Duodenal mucosa (tissue), 2 donors: ENCODE measurements around the gene ATP1A3.

ENCODE experiments used
- H3K27ac ChIP-seq: one replicate; pipeline ENCODE4 v1.7.0; 2013; ENCODE audit warnings: low read depth, low read length
- H3K27me3 ChIP-seq, 2 donors: one replicate each; pipeline ENCODE4 v1.7.0; 2013; ENCODE audit warnings: low read length in 2 of 2, control low read depth in 1 of 2; ENCODE audit not compliant: insufficient read depth in 2 of 2, control insufficient read depth in 1 of 2
- H3K36me3 ChIP-seq, 2 donors: one replicate each; pipeline ENCODE4 v1.7.0; 2013; ENCODE audit warnings: low read length in 2 of 2, control low read depth in 1 of 2; ENCODE audit not compliant: insufficient read depth in 2 of 2, control insufficient read depth in 1 of 2
- H3K4me1 ChIP-seq, 2 donors: one replicate each; pipeline ENCODE4 v1.7.0; 2013; ENCODE audit warnings: low read length in 2 of 2, control low read depth in 1 of 2; ENCODE audit not compliant: insufficient read depth in 2 of 2, control insufficient read depth in 1 of 2
- H3K4me3 ChIP-seq, 2 donors: one replicate each; pipeline ENCODE4 v1.7.0; 2013; ENCODE audit warnings: low read length in 2 of 2, low read depth in 1 of 2
- H3K9ac ChIP-seq, 2 donors: one replicate each; pipeline ENCODE4 v1.7.0; 2013; ENCODE audit warnings: low read length in 2 of 2, low read depth in 1 of 2
- H3K9me3 ChIP-seq, 2 donors: one replicate each; pipeline ENCODE4 v1.7.0; 2013; ENCODE audit warnings: low read length in 2 of 2, control low read depth in 1 of 2; ENCODE audit not compliant: control insufficient read depth in 1 of 2

The ATP1A3 gene

DNA sequence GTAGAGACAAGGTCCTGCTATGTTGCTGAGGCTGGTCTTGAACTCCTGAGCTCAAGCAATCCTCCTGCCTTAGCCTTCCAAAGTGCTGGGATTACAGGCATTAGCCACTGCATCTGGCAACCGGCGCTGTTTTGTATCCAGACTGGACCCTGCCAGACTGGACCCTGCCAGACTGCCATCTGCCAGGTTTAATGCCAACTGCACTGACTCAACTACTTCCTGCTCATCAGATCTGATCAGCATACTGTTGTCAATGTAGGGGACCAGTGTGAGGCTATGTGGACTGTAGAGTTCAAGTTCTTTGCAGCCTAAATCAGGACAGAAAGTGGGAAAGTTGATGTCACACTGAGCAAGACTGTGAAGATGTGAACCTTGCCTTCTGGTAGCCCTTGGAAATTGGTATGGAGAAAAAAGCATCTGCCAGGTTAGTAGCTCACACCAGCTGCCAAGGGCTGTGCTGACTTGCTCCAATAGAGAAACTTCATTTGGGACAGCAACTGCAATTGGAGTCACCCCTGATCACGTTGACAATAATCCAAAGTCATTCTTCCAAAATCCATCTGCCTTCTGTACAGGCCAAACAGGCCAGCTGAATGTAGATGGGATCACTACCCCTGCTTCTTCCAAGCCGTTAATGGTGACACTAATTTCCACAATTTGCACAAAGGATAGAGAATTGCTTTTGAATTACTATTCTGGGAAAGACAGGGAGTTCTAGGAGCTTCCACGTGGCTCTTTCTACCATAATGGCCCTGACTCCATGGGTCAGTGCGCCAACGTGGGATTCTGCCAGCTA lies 36.8 kb upstream of the ATP1A3 start:
- peaks cover 5 to 7% of the 10 kb centered on the region in 2 donors for H3K4me1 ChIP-seq
- no peak overlapping the region for H3K27ac ChIP-seq
- no peaks in the 10 kb centered on the region for H3K36me3 ChIP-seq
- no peaks in the 10 kb centered on the region for H3K9me3 ChIP-seq
- no peak overlapping the region for H3K9ac ChIP-seq
- no peak overlapping the region for H3K4me3 ChIP-seq
- no peaks in the 10 kb centered on the region for H3K27me3 ChIP-seq

DNA sequence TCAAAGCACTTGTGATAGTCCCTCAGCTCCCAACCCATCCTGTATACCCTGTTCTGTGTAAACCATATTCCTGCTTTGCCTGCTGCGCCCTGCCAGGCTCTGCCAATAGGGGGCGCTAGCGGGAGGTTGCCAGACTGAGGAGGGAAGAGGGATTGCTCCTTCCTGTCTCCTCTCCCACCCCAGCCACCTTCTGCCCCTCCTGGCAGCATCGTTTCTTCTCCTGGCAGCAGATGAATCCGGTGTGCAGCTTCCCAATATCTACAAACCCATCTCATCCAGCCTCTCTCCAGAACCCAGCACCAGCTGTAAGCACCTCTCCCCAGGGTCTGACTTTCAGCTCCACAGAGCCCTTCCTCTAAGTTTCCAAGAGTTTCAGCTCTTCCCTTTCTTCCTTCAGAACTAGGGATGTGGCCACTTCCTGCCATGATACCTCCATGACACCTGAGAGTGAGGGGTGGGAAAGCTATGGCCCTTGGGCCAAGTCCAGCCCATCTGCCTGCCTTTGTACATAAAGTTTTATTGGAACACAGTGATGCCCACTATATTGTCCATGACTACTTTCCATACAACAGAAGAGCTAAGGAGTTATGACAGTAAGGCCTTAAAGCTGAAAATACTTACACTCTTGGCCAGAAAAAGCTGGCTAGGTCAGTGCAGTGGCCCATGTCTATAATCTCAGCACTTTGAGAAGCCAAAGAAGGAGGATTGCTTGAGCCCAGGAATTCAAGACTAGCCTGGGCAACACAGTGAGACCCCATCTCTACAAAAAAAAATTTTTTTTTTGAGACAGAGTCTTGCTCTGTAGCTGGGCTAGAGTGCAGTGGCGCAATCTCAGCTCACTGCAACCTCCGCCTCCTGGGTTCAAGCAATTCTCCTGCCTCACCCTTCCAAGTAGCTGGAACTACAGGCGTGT lies 34.5 kb upstream of the ATP1A3 start:
- H3K4me3 ChIP-seq = no peak overlapping the region
- no peaks in the 10 kb centered on the region for H3K27me3 ChIP-seq
- no peaks in the 10 kb centered on the region for H3K36me3 ChIP-seq
- H3K9me3 ChIP-seq = no peaks in the 10 kb centered on the region
- no peak overlapping the region for H3K9ac ChIP-seq
- peaks cover 5 to 7% of the 10 kb centered on the region in 2 donors for H3K4me1 ChIP-seq
- no peak overlapping the region for H3K27ac ChIP-seq

DNA sequence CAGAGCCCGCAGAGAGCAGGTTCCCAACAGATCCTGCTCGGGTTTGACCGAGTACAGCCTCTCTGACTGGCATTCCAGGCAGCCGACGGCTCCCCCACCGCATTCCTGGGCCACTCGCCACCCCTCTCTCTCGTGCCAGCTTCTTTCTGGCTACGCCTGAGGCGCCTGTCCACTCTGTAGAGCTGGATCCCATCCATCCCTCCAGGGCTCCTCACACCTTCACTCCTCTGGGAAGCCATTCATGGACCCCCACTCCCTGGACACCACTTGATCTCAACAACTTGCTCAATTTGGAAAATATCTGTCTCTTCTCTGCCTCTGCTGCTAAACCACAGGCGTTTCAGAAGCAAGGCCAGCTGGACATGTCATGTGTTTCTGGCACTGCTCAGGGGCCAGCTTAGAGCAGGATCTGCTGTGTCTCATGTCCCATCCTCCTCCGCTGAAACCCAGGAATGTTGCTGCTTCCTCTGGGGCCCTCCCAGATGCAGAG lies 30.6 kb upstream of the ATP1A3 start:
- no peaks in the 10 kb centered on the region for H3K4me1 ChIP-seq
- no peaks in the 10 kb centered on the region for H3K27me3 ChIP-seq
- no peak overlapping the region for H3K4me3 ChIP-seq
- no peak overlapping the region for H3K9ac ChIP-seq
- no peaks in the 10 kb centered on the region for H3K36me3 ChIP-seq
- no peaks in the 10 kb centered on the region for H3K9me3 ChIP-seq
- H3K27ac ChIP-seq = no peak overlapping the region

DNA sequence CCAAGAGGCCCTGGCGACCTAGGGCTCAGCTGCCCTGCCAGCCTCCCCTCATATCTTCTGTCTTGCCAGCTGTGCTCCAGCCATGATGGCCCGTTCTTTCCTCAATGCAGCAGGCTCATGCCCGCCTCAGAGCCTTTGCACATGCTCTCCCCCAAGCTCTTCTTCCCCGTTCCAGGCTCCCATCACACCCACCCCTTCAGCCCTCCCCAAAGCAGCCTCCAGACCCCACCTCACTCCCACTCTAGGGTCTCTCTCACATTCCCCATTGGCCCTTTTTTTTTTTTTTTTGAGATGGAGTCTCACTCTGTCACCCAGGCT lies 29.9 kb upstream of the ATP1A3 start:
- H3K4me1 ChIP-seq = no peaks in the 10 kb centered on the region
- no peaks in the 10 kb centered on the region for H3K36me3 ChIP-seq
- no peak overlapping the region for H3K27ac ChIP-seq
- no peaks in the 10 kb centered on the region for H3K27me3 ChIP-seq
- no peak overlapping the region for H3K4me3 ChIP-seq
- no peak overlapping the region for H3K9ac ChIP-seq
- no peaks in the 10 kb centered on the region for H3K9me3 ChIP-seq

DNA sequence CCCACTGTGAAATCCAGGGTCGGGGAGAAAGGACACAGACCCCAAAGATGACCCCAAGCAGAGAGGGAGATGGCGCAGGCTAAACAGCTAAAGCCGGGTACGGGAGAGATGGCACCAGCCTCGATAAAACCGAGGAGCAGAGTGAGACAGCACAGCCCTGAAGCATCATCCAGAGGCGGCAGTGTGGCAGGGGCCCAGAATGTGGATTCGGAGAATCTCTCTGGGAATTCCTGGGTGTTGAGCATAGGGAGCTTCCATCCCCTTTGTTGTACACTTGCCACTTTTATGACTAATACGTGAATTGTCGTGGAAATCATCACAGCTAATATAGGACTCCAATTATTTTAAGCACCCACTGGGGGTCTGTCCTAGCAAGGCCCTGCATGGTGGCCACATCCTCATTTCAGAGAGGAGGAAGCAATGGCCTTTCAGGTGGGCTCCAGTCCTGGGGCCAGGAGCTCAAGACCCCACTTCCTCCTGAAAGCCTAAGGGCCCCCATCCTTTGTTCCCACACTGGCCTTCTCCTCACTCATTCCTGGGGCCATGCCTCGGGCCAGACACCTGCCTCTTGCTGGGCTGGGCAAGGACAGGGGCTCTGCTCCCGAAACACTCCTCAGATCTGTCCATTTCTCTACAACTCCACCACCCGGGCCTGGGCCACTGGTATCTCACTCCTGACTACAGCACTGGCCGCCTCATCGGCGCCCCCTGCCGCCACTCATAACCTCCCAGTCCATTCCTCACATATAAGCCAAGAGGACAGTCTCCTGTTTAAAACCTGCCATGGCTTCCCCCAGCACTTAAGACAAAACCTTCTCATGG lies 29.3 kb upstream of the ATP1A3 start:
- H3K9ac ChIP-seq = no peak overlapping the region
- no peak overlapping the region for H3K27ac ChIP-seq
- no peaks in the 10 kb centered on the region for H3K9me3 ChIP-seq
- no peaks in the 10 kb centered on the region for H3K4me1 ChIP-seq
- H3K4me3 ChIP-seq = no peak overlapping the region
- H3K36me3 ChIP-seq = no peaks in the 10 kb centered on the region
- H3K27me3 ChIP-seq = no peaks in the 10 kb centered on the region

DNA sequence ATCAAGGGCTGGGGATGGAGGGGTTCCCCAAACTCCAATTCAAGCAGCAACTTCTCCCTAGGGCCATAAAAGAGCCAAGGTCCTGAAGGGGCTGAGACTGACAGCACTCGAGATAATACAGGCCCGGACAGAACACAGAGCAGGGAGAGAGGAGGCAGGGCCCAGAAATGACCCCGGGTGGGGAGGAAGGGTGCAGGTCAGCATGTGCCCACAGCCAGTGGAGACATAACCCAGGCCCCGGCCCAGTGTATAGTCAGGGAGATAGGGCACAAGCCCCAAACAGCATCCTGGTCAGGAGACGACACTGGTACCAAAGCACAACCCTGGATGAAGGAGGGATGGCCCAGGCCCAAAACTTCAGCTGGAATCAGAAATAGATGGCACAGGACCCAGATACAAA lies 28.6 kb upstream of the ATP1A3 start:
- Histone ChIP-seq H3K36me3 (no peaks in the 10 kb centered on the region), H3K27ac (no peak overlapping the region)

DNA sequence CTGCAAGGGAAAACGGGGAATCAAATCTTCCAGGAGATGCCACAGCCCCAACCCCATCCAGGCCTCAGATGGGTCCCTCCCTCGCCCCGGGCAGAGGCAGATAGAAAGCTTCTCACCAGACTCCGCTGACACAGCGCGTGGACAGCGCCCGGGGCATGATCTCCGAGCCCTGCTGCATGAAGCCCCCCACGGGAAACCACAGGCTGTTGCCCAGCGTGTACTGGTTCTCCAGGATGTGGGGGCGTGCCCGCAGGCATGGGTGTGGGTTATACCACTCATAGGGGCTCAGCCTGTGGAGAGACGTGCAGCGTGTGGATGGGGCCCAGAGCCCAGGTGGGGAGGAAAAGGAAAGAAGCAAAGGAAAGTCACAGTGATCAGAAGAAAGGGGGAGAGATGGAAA lies 27.2 kb upstream of the ATP1A3 start:
- H3K4me3 ChIP-seq = no peak overlapping the region
- no peaks in the 10 kb centered on the region for H3K4me1 ChIP-seq
- H3K27me3 ChIP-seq = no peaks in the 10 kb centered on the region
- no peak overlapping the region for H3K27ac ChIP-seq
- no peak overlapping the region for H3K9ac ChIP-seq
- H3K36me3 ChIP-seq = no peaks in the 10 kb centered on the region
- H3K9me3 ChIP-seq = no peaks in the 10 kb centered on the region

More for the DNA sequence above, 28.6 kb upstream of the ATP1A3 start:
- Histone ChIP-seq H3K9me3 (no peaks in the 10 kb centered on the region), H3K27me3 (no peaks in the 10 kb centered on the region), H3K9ac (no peak overlapping the region), H3K4me1 (no peaks in the 10 kb centered on the region), H3K4me3 (no peak overlapping the region)

DNA sequence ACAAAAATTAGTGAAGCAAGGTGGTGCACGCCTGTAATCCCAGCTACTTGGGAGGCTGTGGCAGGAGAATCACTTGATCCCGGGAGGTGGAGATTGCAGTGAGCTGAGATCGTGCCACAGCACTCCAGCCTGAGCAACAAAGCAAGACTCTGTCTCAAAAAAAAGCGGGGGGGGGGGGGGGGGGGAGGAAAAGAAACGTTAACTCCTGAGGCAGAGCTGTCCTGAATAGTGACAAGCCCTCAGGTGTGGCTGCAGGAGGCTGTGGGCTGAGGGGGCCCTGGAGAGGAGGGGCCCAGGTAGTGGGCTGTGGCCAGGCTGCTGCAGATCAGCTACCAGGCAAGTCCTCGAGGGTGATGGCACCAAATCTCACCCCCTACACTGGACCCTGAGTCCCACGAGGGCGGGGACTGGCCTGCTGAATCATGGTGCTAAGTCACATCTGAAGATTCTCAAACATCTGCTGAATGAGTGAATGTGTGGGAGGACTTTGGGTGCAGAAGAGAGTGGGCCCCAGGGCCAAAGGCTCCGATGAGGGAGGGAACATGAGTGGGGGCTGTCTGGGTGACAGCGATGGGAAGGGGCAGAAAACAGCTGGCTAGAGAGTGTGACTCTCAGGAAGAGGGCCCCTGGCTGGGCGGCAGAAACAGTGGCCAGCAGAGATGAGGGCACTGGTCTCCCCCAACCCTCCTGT lies 24.6 kb upstream of the ATP1A3 start:
- H3K27me3 ChIP-seq = no peaks in the 10 kb centered on the region
- H3K9ac ChIP-seq = no peak overlapping the region
- H3K4me1 ChIP-seq = no peaks in the 10 kb centered on the region
- no peak overlapping the region for H3K4me3 ChIP-seq
- no peaks in the 10 kb centered on the region for H3K9me3 ChIP-seq
- H3K27ac ChIP-seq = no peak overlapping the region
- H3K36me3 ChIP-seq = no peaks in the 10 kb centered on the region

DNA sequence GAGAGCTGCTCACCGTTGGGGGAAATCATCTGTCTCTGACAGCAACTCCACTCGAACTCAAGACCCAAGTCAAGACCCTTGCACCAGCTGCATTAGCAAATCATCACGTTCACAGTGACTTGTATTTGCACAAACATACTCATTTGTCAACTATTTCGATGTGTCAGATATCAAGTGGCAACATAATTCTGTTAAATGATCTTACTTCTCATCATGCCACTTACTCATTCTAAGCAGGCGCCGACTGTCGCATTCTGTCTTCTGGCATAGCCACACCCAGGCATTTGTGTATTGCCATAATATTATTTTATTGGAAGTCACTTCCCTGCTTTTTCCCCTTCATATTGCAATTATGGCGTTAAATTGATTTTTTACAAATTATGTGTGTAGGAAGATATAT lies 23.0 kb upstream of the ATP1A3 start:
- Histone ChIP-seq H3K36me3 (no peaks in the 10 kb centered on the region), H3K9ac (no peak overlapping the region), H3K9me3 (no peaks in the 10 kb centered on the region), H3K4me3 (no peak overlapping the region), H3K27me3 (no peaks in the 10 kb centered on the region), H3K4me1 (no peaks in the 10 kb centered on the region), H3K27ac (no peak overlapping the region)
